Activated T-helper 17 cell treated with anti-CD3 and anti-CD28 coated beads, Interleukin-2, amount 50 U/mL, for 72 hours (primary cell): ENCODE results near the gene UAP1L1. TPM values are rescaled to one million over a fixed set of nuclear protein-coding genes. Genes with fewer than 3 reads are reported as not detected.

ENCODE experiments used
- ATAC-seq: fragments of 150-1000 bp; cut with Tn5 transposase; replicated peaks from 2 replicates; pipeline ENCODE4 v1.10.0; 2021; ENCODE audit warnings: mild to moderate bottlenecking, moderate library complexity
- H3K27ac Mint-ChIP-seq: one replicate; pipeline ENCODE4 v1.8.0; 2022; ENCODE audit warnings: mixed read lengths
- H3K27me3 Mint-ChIP-seq: one replicate; pipeline ENCODE4 v1.8.0; 2022; ENCODE audit warnings: mixed read lengths
- H3K36me3 Mint-ChIP-seq: one replicate; pipeline ENCODE4 v1.8.0; 2022; ENCODE audit warnings: low read depth, mild to moderate bottlenecking, mixed read lengths
- H3K4me1 Mint-ChIP-seq: one replicate; pipeline ENCODE4 v1.8.0; 2022; ENCODE audit warnings: mixed read lengths
- H3K4me3 Mint-ChIP-seq: one replicate; pipeline ENCODE4 v1.8.0; 2022; ENCODE audit warnings: mild to moderate bottlenecking, mixed read lengths
- H3K9me3 Mint-ChIP-seq: one replicate; pipeline ENCODE4 v1.8.0; 2022; ENCODE audit warnings: mixed read lengths
- total RNA-seq, 2 donors: library from RNA; stranded (reverse); gene quantifications; one replicate each; pipeline ENCODE4 v1.2.3, GENCODE V29; 2022

UAP1L1 gene
- total RNA-seq, 2 donors from 2014 or later, result 27.9 to 33.0 TPM

GRCh38 chr9:137107312-137107921, 30.1 kb downstream of the UAP1L1 start:
- no peaks in the 10 kb centered on the region for H3K4me1 Mint-ChIP-seq
- ATAC-seq, result no peak
- no peaks in the 10 kb centered on the region for H3K9me3 Mint-ChIP-seq
- no peak overlapping the region for H3K27ac Mint-ChIP-seq
- peaks cover 36% of the 10 kb centered on the region for H3K36me3 Mint-ChIP-seq
- H3K4me3 Mint-ChIP-seq, result no peak overlapping the region
- no peaks in the 10 kb centered on the region for H3K27me3 Mint-ChIP-seq

- Mint-ChIP-seq H3K27me3 (no peaks in the 10 kb centered on the region), H3K27ac (no peak overlapping the region), H3K36me3 (peaks cover 40% of the 10 kb centered on the region), H3K4me3 (no peak overlapping the region), H3K4me1 (no peaks in the 10 kb centered on the region), H3K9me3 (no peaks in the 10 kb centered on the region)
- ATAC-seq, result no peak
Measured at GRCh38 chr9:137107982-137108381, 30.7 kb downstream of the UAP1L1 start.

GRCh38 chr9:137108608-137109249, 31.4 kb downstream of the UAP1L1 start:
- no peak overlapping the region for H3K27ac Mint-ChIP-seq
- no peaks in the 10 kb centered on the region for H3K4me1 Mint-ChIP-seq

GRCh38 chr9:137109250-137110146, 32.2 kb downstream of the UAP1L1 start:
- Mint-ChIP-seq H3K4me1 (no peaks in the 10 kb centered on the region), H3K9me3 (no peaks in the 10 kb centered on the region), H3K36me3 (peaks cover 46% of the 10 kb centered on the region), H3K27me3 (no peaks in the 10 kb centered on the region), H3K4me3 (no peak overlapping the region), H3K27ac (no peak overlapping the region)
- ATAC-seq, result no peak

More at GRCh38 chr9:137108608-137109249, 31.4 kb downstream of the UAP1L1 start:
- ATAC-seq, result no peak
- H3K4me3 Mint-ChIP-seq, result no peak overlapping the region
- H3K36me3 Mint-ChIP-seq, result peaks cover 46% of the 10 kb centered on the region
- no peaks in the 10 kb centered on the region for H3K27me3 Mint-ChIP-seq
- no peaks in the 10 kb centered on the region for H3K9me3 Mint-ChIP-seq

- H3K27me3 Mint-ChIP-seq, result no peaks in the 10 kb centered on the region
- no peak overlapping the region for H3K4me3 Mint-ChIP-seq
- H3K9me3 Mint-ChIP-seq, result no peaks in the 10 kb centered on the region
- no peaks in the 10 kb centered on the region for H3K4me1 Mint-ChIP-seq
- ATAC-seq, result no peak
- H3K27ac Mint-ChIP-seq, result no peak overlapping the region
- H3K36me3 Mint-ChIP-seq, result peaks cover 46% of the 10 kb centered on the region
Measured at GRCh38 chr9:137110147-137110910, 33.0 kb downstream of the UAP1L1 start.

- H3K4me3 Mint-ChIP-seq, result no peak overlapping the region
- no peak overlapping the region for H3K27ac Mint-ChIP-seq
- H3K4me1 Mint-ChIP-seq, result no peaks in the 10 kb centered on the region
- no peak for ATAC-seq
- H3K27me3 Mint-ChIP-seq, result no peaks in the 10 kb centered on the region
- no peaks in the 10 kb centered on the region for H3K9me3 Mint-ChIP-seq
- H3K36me3 Mint-ChIP-seq, result peaks cover 46% of the 10 kb centered on the region
Measured at GRCh38 chr9:137110911-137111787, 33.8 kb downstream of the UAP1L1 start.

GRCh38 chr9:137111788-137112563, 34.7 kb downstream of the UAP1L1 start:
- Mint-ChIP-seq H3K4me3 (no peak overlapping the region), H3K4me1 (no peaks in the 10 kb centered on the region), H3K27me3 (no peaks in the 10 kb centered on the region), H3K27ac (no peak overlapping the region), H3K36me3 (peaks cover 46% of the 10 kb centered on the region), H3K9me3 (no peaks in the 10 kb centered on the region)
- ATAC-seq, result no peak

GRCh38 chr9:137112564-137113384, 35.5 kb downstream of the UAP1L1 start:
- Mint-ChIP-seq H3K4me3 (peak overlapping the region; percentile 71), H3K4me1 (no peaks in the 10 kb centered on the region), H3K27me3 (no peaks in the 10 kb centered on the region), H3K36me3 (peaks cover 46% of the 10 kb centered on the region), H3K9me3 (no peaks in the 10 kb centered on the region), H3K27ac (peak overlapping the region; percentile 38)
- no peak for ATAC-seq

GRCh38 chr9:137113385-137114159, 36.3 kb downstream of the UAP1L1 start:
- peak; percentile 39 for ATAC-seq
- Mint-ChIP-seq H3K4me1 (no peaks in the 10 kb centered on the region), H3K27ac (peak overlapping the region; percentile 38), H3K27me3 (no peaks in the 10 kb centered on the region), H3K36me3 (peaks cover 39% of the 10 kb centered on the region), H3K9me3 (no peaks in the 10 kb centered on the region), H3K4me3 (peak overlapping the region; percentile 71)

GRCh38 chr9:137114220-137114612, 36.9 kb downstream of the UAP1L1 start:
- Mint-ChIP-seq H3K36me3 (peaks cover 33% of the 10 kb centered on the region), H3K27me3 (no peaks in the 10 kb centered on the region), H3K9me3 (no peaks in the 10 kb centered on the region), H3K27ac (no peak overlapping the region), H3K4me1 (peaks cover 4% of the 10 kb centered on the region), H3K4me3 (peak overlapping the region; percentile 71)
- ATAC-seq, result peak; percentile 28

- peak within 1 kb of the TSS; percentile 71 for H3K4me3 Mint-ChIP-seq
- peak; percentile 95 for ATAC-seq
- H3K27me3 Mint-ChIP-seq, result no peaks in the 10 kb centered on the region
- H3K9me3 Mint-ChIP-seq, result no peaks in the 10 kb centered on the region
- peak within 1 kb of the TSS; percentile 38 for H3K27ac Mint-ChIP-seq
- H3K36me3 Mint-ChIP-seq, result peaks cover 27% of the 10 kb centered on the region
- peaks cover 6% of the 10 kb centered on the region for H3K4me1 Mint-ChIP-seq
Measured at GRCh38 chr9:137114613-137115393, 37.5 kb downstream of the UAP1L1 start, which contains the start of gene DPP7. TSS of gene DPP7 (minus strand) at chr9:137114733. CDS start at chr9:137114713, 20 bp downstream.
